GM13976 (cell line): Measurements from ENCODE around the gene HABP2.
A peak's percentile ranks its signal among the peaks of the same experiment; 100 is the strongest.

ENCODE experiments used
- DNase-seq: peaks from one replicate; pipeline ENCODE4 v3.0.0; 2012; ENCODE audit warnings: low spot score
- CTCF ChIP-seq: IDR thresholded peaks from 2 replicates; pipeline ENCODE4 v1.5.1; 2012; ENCODE audit warnings: borderline replicate concordance, mild to moderate bottlenecking; ENCODE audit not compliant: insufficient read depth; ENCODE audit errors: extremely low read depth, missing control alignments, control extremely low read depth
- in situ Hi-C: fragments of 300-500 bp; cut with MboI; formaldehyde crosslinking; loops from one replicate; pipeline ENCODE4 v1.12.0; 2022; ENCODE audit warnings: low sequenced_read_pairs, mixed read lengths, inconsistent platforms; ENCODE audit not compliant: unreplicated experiment

The HABP2 gene

GRCh38 chr10:113520261-113520660 lies 32.6 kb upstream of the HABP2 start:
- DNase-seq = no peak
- in situ Hi-C loops = no loop called here

GRCh38 chr10:113520690-113521474 lies 32.0 kb upstream of the HABP2 start:
- peak; percentile 84 for TF ChIP-seq CTCF
- in situ Hi-C loops = no loop called here
- peak; percentile 74 for DNase-seq

More at GRCh38 chr10:113520261-113520660, 32.6 kb upstream of the HABP2 start:
- TF ChIP-seq CTCF = no peak

- no peak for DNase-seq
- in situ Hi-C loops = no loop called here
- TF ChIP-seq CTCF = no peak
These were observed 31.4 kb upstream of the HABP2 start for GRCh38 chr10:113521475-113521795.

- in situ Hi-C loops = no loop called here
- DNase-seq = no peak
- no peak for TF ChIP-seq CTCF
These were observed 30.4 kb upstream of the HABP2 start for GRCh38 chr10:113522460-113522859.

GRCh38 chr10:113523071-113523470 lies 29.8 kb upstream of the HABP2 start:
- no peak for TF ChIP-seq CTCF
- DNase-seq = no peak
- in situ Hi-C loops = no loop called here

- in situ Hi-C loops = no loop called here
These were observed 29.2 kb upstream of the HABP2 start for GRCh38 chr10:113523628-113524027.

More at GRCh38 chr10:113523628-113524027, 29.2 kb upstream of the HABP2 start:
- no peak for TF ChIP-seq CTCF
- DNase-seq = no peak
